IMR-90 (cell line): ENCODE data around the gene CHPF. TPM values are rescaled to one million over a fixed set of nuclear protein-coding genes. Genes with fewer than 3 reads are reported as not detected.

Experiments used
- ATAC-seq: fragments of 200-7000 bp; cut with Tn5 transposase; 2 replicates; pipeline ENCODE4 v1.9.1; 2020; ENCODE audit warnings: low read depth, mild to moderate bottlenecking, moderate library complexity
- BruUV-seq: library from RNA; stranded (reverse); fragments of 400-500 nt; replicated peaks from 2 replicates; lab custom pipeline; 2021; lab: Mats Ljungman, UMichigan
- CTCF ChIA-PET: fragments of 300-600 bp; formaldehyde crosslinking; extraction: SDS; loops from one replicate; lab custom pipeline; 2021; ENCODE audit warnings: antibody characterized with exemption; lab: Yijun Ruan, JAX
- POLR2A ChIA-PET: fragments of 300-600 bp; sonication (Branson Sonifier 250); formaldehyde crosslinking; loops from one replicate; lab custom pipeline; 2022; ENCODE audit warnings: antibody characterized with exemption; ENCODE audit not compliant: unreplicated experiment; lab: Charles Lee
- DNase-seq: peaks from one replicate; pipeline ENCODE4 v3.0.0; 2013
- H2AFZ ChIP-seq: replicated peaks from 2 replicates; pipeline ENCODE3; 2013; ENCODE audit warnings: low read length, mild to moderate bottlenecking; ENCODE audit not compliant: poor library complexity
- H2AK5ac ChIP-seq: 2 replicates; pipeline ENCODE4 v1.6.1; 2013; ENCODE audit warnings: low read depth, low read length, inconsistent platforms
- H2AK9ac ChIP-seq: replicated peaks from 2 replicates; pipeline ENCODE3; 2013; ENCODE audit warnings: mild to moderate bottlenecking, low read depth, low read length, moderate library complexity; ENCODE audit not compliant: poor library complexity
- H2BK120ac ChIP-seq: 2 replicates; pipeline ENCODE4 v1.6.1; 2013; ENCODE audit warnings: low read depth, low read length, inconsistent platforms
- H2BK15ac ChIP-seq: 3 replicates; pipeline ENCODE4 v1.6.1; 2013; ENCODE audit warnings: low read depth, low read length, inconsistent platforms
- H2BK20ac ChIP-seq: 2 replicates; pipeline ENCODE4 v1.6.1; 2013; ENCODE audit warnings: low read depth, mild to moderate bottlenecking, inconsistent platforms, low read length, moderate library complexity
- H2BK5ac ChIP-seq: 2 replicates; pipeline ENCODE4 v1.6.1; 2013; ENCODE audit warnings: mild to moderate bottlenecking, low read depth, low read length, inconsistent platforms; ENCODE audit not compliant: poor library complexity, severe bottlenecking
- H3K14ac ChIP-seq: replicated peaks from 2 replicates; pipeline ENCODE4 v1.6.1; 2013; ENCODE audit warnings: low read depth, low read length, inconsistent platforms
- H3K18ac ChIP-seq: 2 replicates; pipeline ENCODE4 v1.6.1; 2013; ENCODE audit warnings: low read depth, low read length, control low read depth
- H3K23ac ChIP-seq: 2 replicates; pipeline ENCODE4 v1.6.1; 2013; ENCODE audit warnings: low read depth, low read length, inconsistent platforms
- H3K27ac ChIP-seq: 2 replicates; pipeline ENCODE4 v1.5.1; 2013; ENCODE audit warnings: mild to moderate bottlenecking, control low read depth, low read length; ENCODE audit not compliant: insufficient read depth
- H3K27me3 ChIP-seq: 2 replicates; pipeline ENCODE4 v1.6.1; 2013; ENCODE audit warnings: low read length; ENCODE audit not compliant: control insufficient read depth, insufficient read depth
- H3K36me3 ChIP-seq: 2 replicates; pipeline ENCODE4 v1.6.1; 2013; ENCODE audit warnings: low read length, mixed read lengths; ENCODE audit not compliant: control insufficient read depth, insufficient read depth
- H3K4ac ChIP-seq: 2 replicates; pipeline ENCODE4 v1.6.1; 2013; ENCODE audit warnings: low read depth, low read length, inconsistent platforms
- H3K4me1 ChIP-seq: 2 replicates; pipeline ENCODE4 v1.6.1; 2013; ENCODE audit warnings: low read length, mixed read lengths; ENCODE audit not compliant: control insufficient read depth, insufficient read depth
- H3K4me2 ChIP-seq: 2 replicates; pipeline ENCODE4 v1.6.1; 2013; ENCODE audit warnings: low read depth, mild to moderate bottlenecking, control low read depth, low read length, moderate library complexity
- H3K4me3 ChIP-seq: 2 replicates; pipeline ENCODE4 v1.5.1; 2013; ENCODE audit warnings: low read depth, mild to moderate bottlenecking, control low read depth, low read length, moderate library complexity; ENCODE audit not compliant: insufficient read depth
- H3K56ac ChIP-seq: 2 replicates; pipeline ENCODE4 v1.6.1; 2013; ENCODE audit warnings: low read length, inconsistent platforms; ENCODE audit not compliant: insufficient read depth; ENCODE audit errors: extremely low read depth
- H3K79me1 ChIP-seq, 2 experiments: 2 replicates each; pipeline ENCODE4 v1.6.1; 2013; ENCODE audit warnings: low read length in 2 of 2, inconsistent platforms in 1 of 2, low read depth in 1 of 2
- H3K9ac ChIP-seq: 2 replicates; pipeline ENCODE4 v1.6.1; 2013; ENCODE audit warnings: low read depth, low read length, control low read depth
- H3K9me1 ChIP-seq: 2 replicates; pipeline ENCODE4 v1.6.1; 2013; ENCODE audit warnings: low read length, inconsistent platforms; ENCODE audit not compliant: insufficient read depth
- H3K9me3 ChIP-seq: 2 replicates; pipeline ENCODE4 v1.6.1; 2013; ENCODE audit warnings: low read length; ENCODE audit not compliant: control insufficient read depth, insufficient read depth
- H4K20me1 ChIP-seq: 2 replicates; pipeline ENCODE4 v1.6.1; 2013; ENCODE audit warnings: low read length, inconsistent platforms; ENCODE audit not compliant: insufficient read depth
- H4K5ac ChIP-seq: 2 replicates; pipeline ENCODE4 v1.6.1; 2013; ENCODE audit warnings: mild to moderate bottlenecking, low read depth, low read length, control low read depth
- H4K8ac ChIP-seq, 2 experiments: 2 replicates each; pipeline ENCODE4 v1.6.1; 2013; ENCODE audit warnings: low read depth in 2 of 2, low read length in 2 of 2, control low read depth in 1 of 2, inconsistent platforms in 1 of 2
- H4K91ac ChIP-seq: 2 replicates; pipeline ENCODE4 v1.6.1; 2013; ENCODE audit warnings: low read depth, low read length, inconsistent platforms; ENCODE audit not compliant: insufficient read depth
- BHLHE40 ChIP-seq: fragments of 150-350 bp; IDR thresholded peaks from 2 replicates; pipeline ENCODE4 v1.6.1; 2016; ENCODE audit warnings: mild to moderate bottlenecking, low read depth, low read length
- CEBPB ChIP-seq: IDR thresholded peaks from 2 replicates; pipeline ENCODE4 v1.6.1; 2012; ENCODE audit warnings: low read depth, low read length, improper control_type of control experiment
- FOS ChIP-seq: fragments of 150-350 bp; IDR thresholded peaks from 2 replicates; pipeline ENCODE4 v1.6.1; 2016; ENCODE audit warnings: low read depth, low read length
- MAFK ChIP-seq: IDR thresholded peaks from 2 replicates; pipeline ENCODE4 v1.6.1; 2012; ENCODE audit warnings: low read depth, low read length, improper control_type of control experiment
- MAZ ChIP-seq: IDR thresholded peaks from 2 replicates; pipeline ENCODE4 v1.6.1; 2012; ENCODE audit warnings: low read depth, mild to moderate bottlenecking, low read length, improper control_type of control experiment, moderate library complexity, borderline replicate concordance
- MXI1 ChIP-seq: IDR thresholded peaks from 2 replicates; pipeline ENCODE4 v1.6.1; 2012; ENCODE audit warnings: low read depth, mild to moderate bottlenecking, low read length, moderate library complexity, borderline replicate concordance
- NFE2L2 ChIP-seq: fragments of 150-350 bp; IDR thresholded peaks from 2 replicates; pipeline ENCODE4 v1.6.1; 2016; ENCODE audit warnings: low read depth, mild to moderate bottlenecking, low read length
- POLR2A ChIP-seq: IDR thresholded peaks from 2 replicates; pipeline ENCODE4 v1.6.1; 2012; ENCODE audit warnings: mild to moderate bottlenecking, low read depth, low read length
- RAD21 ChIP-seq: IDR thresholded peaks from 2 replicates; pipeline ENCODE4 v1.6.1; 2012; ENCODE audit warnings: low read length, improper control_type of control experiment
- RFX5 ChIP-seq: IDR thresholded peaks from 2 replicates; pipeline ENCODE4 v1.8.0; 2012; ENCODE audit warnings: low read depth, mild to moderate bottlenecking, low read length, moderate library complexity
- SMC3 ChIP-seq: fragments of 150-350 bp; IDR thresholded peaks from 2 replicates; pipeline ENCODE4 v1.6.1; 2016; ENCODE audit warnings: low read depth, mild to moderate bottlenecking, antibody characterized with exemption, low read length, moderate library complexity
- USF2 ChIP-seq: fragments of 150-350 bp; IDR thresholded peaks from 2 replicates; pipeline ENCODE4 v1.6.1; 2017; ENCODE audit warnings: mild to moderate bottlenecking, antibody characterized with exemption, low read length, low read depth
- WGBS, 2 experiments: methylation state at CpG; one replicate each; pipeline versions ENCODE4 v1.1.5 to v1.1.7; 2013; ENCODE audit warnings: missing lambda C conversion rate in 2 of 2; ENCODE audit not compliant: insufficient read length in 1 of 2; ENCODE audit errors: extremely low coverage in 2 of 2; 5-methylcytosine and 5-hydroxymethylcytosine counted together
- dilution Hi-C: fragments of 300-500 bp; cut with HindIII; formaldehyde crosslinking; loops from one replicate; pipeline ENCODE4 v1.14.3; 2018; ENCODE audit warnings: low sequenced_read_pairs; ENCODE audit not compliant: unreplicated experiment
- in situ Hi-C: fragments of 300-500 bp; cut with MboI; formaldehyde crosslinking; loops from 3 replicates; pipeline ENCODE4 v1.14.3; 2019; ENCODE audit warnings: low sequenced_read_pairs, inconsistent platforms, mixed read lengths
- intact Hi-C: fragments of 100-400 bp; cut with micrococcal nuclease; formaldehyde crosslinking; loops from 2 replicates; pipeline ENCODE4 v1.10.0; 2022
- polyA plus RNA-seq, 3 experiments: library from polyadenylated mRNA; depleted of rRNA; stranded (reverse); fragments of >200 nt; gene quantifications; 2 replicates each; pipeline ENCODE4 v1.2.3, GENCODE V29; 2012; ENCODE audit warnings: low replicate concordance in 1 of 3
- total RNA-seq: library from RNA; depleted of rRNA; stranded (reverse); fragments of >200 nt; gene quantifications from 2 replicates; pipeline ENCODE4 v1.2.3, GENCODE V29; 2012
- TF ChIP-seq, protein P1 (sequence below): conservative IDR thresholded peaks from 2 replicates; pipeline ENCODE4 v1.5.1; 2012; ENCODE audit warnings: mild to moderate bottlenecking, low read depth, low read length, improper control_type of control experiment

CHPF gene
- total and polyA plus RNA-seq, 2 of the 4 experiments (the other 2 are of a cell fraction), result 24.0 to 115 TPM

GRCh38 chr2:219521066-219521880 is 22.3 kb downstream of the CHPF start:
- Histone ChIP-seq H3K9me1 (no peaks in the 10 kb centered on the region), H3K9ac (peak overlapping the region; percentile 36; the same call in 1 of the 2 replicates), H2AK5ac (0 out of 2 replicates have a peak overlapping the region, but pooled peaks have one; percentile 2), H3K56ac (no peak overlapping the region), H3K4ac (peak overlapping the region; percentile 76), H2AK9ac (peak overlapping the region; percentile 87), H4K5ac (no peak overlapping the region; the same call in 1 of the 2 replicates), H2BK5ac (peak overlapping the region; percentile 43), H4K8ac (peak overlapping the region; percentile 22 to 55; a peak in 3 of 4 replicates), H3K27me3 (peaks cover 33% of the 10 kb centered on the region), H3K9me3 (no peaks in the 10 kb centered on the region), H3K27ac (peak overlapping the region; percentile 26), H3K4me2 (no peak overlapping the region), H3K79me1 (no peaks in the 10 kb centered on the region), H2AFZ (peak overlapping the region; percentile 88), H3K18ac (no peak overlapping the region), H4K91ac (peak overlapping the region; percentile 57; the same call in 1 of the 2 replicates), H3K4me1 (peaks cover 16% of the 10 kb centered on the region), H3K36me3 (no peaks in the 10 kb centered on the region), H3K23ac (no peak overlapping the region), H2BK120ac (peak overlapping the region; percentile 71), H3K14ac (peak overlapping the region; percentile 59; the same call in 1 of the 2 replicates), H3K4me3 (no peak overlapping the region), H2BK20ac (0 out of 2 replicates have a peak overlapping the region, but pooled peaks have one; percentile 14), H4K20me1 (no peaks in the 10 kb centered on the region; the same call in 1 of the 2 replicates), H2BK15ac (peak overlapping the region; percentile 15; the same call in 2 of the 3 replicates)
- DNase-seq, result peak; percentile 37
- ChIA-PET POLR2A (no interaction called here), CTCF (interaction anchor here (0.6 to 2.9 kb wide), 7 partner anchors 9 to 119 kb away, joined by 3 to 17 read pairs (median 9); a partner anchor contains a TSS)
- intact Hi-C loops (loop anchor here (1.0 to 5.0 kb wide), 3 partner anchors 23 to 118 kb away; partner anchors contain the start of gene GMPPA), in situ Hi-C loops (no loop called here), dilution Hi-C loops (no loop called here)
- WGBS, 2 experiments, result 40% methylated on average over 3 of the region's 14 CpGs; no CpG with 5 or more reads in 1 of the 2 experiments
- peak; percentile 78 for ATAC-seq
- BruUV-seq, result no TSS peak
- TF ChIP-seq RAD21, result peak; percentile 58
- TF ChIP-seq MAFK, result no peak
- no peak for TF ChIP-seq FOS
- no peak for TF ChIP-seq BHLHE40
- TF ChIP-seq MXI1, result no peak
- TF ChIP-seq RFX5, result no peak
- peak; percentile 56 for TF ChIP-seq SMC3
- TF ChIP-seq POLR2A, result no peak
- TF ChIP-seq MAZ, result peak; percentile 94; the same call in 1 of the 2 replicates
- no peak for TF ChIP-seq CEBPB
- TF ChIP-seq USF2, result no peak
- no peak for TF ChIP-seq NFE2L2
- TF ChIP-seq, protein P1, sequence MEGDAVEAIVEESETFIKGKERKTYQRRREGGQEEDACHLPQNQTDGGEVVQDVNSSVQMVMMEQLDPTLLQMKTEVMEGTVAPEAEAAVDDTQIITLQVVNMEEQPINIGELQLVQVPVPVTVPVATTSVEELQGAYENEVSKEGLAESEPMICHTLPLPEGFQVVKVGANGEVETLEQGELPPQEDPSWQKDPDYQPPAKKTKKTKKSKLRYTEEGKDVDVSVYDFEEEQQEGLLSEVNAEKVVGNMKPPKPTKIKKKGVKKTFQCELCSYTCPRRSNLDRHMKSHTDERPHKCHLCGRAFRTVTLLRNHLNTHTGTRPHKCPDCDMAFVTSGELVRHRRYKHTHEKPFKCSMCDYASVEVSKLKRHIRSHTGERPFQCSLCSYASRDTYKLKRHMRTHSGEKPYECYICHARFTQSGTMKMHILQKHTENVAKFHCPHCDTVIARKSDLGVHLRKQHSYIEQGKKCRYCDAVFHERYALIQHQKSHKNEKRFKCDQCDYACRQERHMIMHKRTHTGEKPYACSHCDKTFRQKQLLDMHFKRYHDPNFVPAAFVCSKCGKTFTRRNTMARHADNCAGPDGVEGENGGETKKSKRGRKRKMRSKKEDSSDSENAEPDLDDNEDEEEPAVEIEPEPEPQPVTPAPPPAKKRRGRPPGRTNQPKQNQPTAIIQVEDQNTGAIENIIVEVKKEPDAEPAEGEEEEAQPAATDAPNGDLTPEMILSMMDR, result peak; percentile 70
